Coronary artery (tissue), 2 donors: ENCODE results near the gene PINLYP.

Experiments
- DNase-seq: peaks from one replicate; pipeline ENCODE4 v3.0.0-alpha.2; 2017; ENCODE audit warnings: low spot score
- H3K27ac ChIP-seq, 2 donors: fragments of 200-600 bp; sonication (generic); one replicate each; pipeline ENCODE4 v1.5.1; 2016 to 2019
- H3K4me3 ChIP-seq: fragments of 200-600 bp; sonication (generic); 2 replicates; pipeline ENCODE4 v1.5.1; 2016; ENCODE audit warnings: mild to moderate bottlenecking, moderate library complexity
- TF ChIP-seq, protein P1 (sequence below): fragments of 200-600 bp; sonication (generic); IDR thresholded peaks from one replicate; pipeline ENCODE4 v1.5.1; 2019; ENCODE audit warnings: antibody characterized with exemption

The PINLYP gene

GRCh38 chr19:43618921-43619261 lies 43.3 kb downstream of the PINLYP start:
- Histone ChIP-seq H3K27ac (peak overlapping the region; percentile 78 to 96), H3K4me3 (peak overlapping the region; percentile 88)
- TF ChIP-seq, protein P1, sequence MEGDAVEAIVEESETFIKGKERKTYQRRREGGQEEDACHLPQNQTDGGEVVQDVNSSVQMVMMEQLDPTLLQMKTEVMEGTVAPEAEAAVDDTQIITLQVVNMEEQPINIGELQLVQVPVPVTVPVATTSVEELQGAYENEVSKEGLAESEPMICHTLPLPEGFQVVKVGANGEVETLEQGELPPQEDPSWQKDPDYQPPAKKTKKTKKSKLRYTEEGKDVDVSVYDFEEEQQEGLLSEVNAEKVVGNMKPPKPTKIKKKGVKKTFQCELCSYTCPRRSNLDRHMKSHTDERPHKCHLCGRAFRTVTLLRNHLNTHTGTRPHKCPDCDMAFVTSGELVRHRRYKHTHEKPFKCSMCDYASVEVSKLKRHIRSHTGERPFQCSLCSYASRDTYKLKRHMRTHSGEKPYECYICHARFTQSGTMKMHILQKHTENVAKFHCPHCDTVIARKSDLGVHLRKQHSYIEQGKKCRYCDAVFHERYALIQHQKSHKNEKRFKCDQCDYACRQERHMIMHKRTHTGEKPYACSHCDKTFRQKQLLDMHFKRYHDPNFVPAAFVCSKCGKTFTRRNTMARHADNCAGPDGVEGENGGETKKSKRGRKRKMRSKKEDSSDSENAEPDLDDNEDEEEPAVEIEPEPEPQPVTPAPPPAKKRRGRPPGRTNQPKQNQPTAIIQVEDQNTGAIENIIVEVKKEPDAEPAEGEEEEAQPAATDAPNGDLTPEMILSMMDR, result no peak
- no peak for DNase-seq

- peak; percentile 91 for DNase-seq
- TF ChIP-seq, protein P1, result no peak
- peak within 1 kb of the TSS; percentile 78 to 96 for H3K27ac ChIP-seq
These were observed 43.9 kb downstream of the PINLYP start, which contains the start of gene ZNF428 for GRCh38 chr19:43619262-43620060. TSS of gene ZNF428 (minus strand) at chr19:43619629. CDS start at chr19:43614304, 5,325 bp downstream.

DNA sequence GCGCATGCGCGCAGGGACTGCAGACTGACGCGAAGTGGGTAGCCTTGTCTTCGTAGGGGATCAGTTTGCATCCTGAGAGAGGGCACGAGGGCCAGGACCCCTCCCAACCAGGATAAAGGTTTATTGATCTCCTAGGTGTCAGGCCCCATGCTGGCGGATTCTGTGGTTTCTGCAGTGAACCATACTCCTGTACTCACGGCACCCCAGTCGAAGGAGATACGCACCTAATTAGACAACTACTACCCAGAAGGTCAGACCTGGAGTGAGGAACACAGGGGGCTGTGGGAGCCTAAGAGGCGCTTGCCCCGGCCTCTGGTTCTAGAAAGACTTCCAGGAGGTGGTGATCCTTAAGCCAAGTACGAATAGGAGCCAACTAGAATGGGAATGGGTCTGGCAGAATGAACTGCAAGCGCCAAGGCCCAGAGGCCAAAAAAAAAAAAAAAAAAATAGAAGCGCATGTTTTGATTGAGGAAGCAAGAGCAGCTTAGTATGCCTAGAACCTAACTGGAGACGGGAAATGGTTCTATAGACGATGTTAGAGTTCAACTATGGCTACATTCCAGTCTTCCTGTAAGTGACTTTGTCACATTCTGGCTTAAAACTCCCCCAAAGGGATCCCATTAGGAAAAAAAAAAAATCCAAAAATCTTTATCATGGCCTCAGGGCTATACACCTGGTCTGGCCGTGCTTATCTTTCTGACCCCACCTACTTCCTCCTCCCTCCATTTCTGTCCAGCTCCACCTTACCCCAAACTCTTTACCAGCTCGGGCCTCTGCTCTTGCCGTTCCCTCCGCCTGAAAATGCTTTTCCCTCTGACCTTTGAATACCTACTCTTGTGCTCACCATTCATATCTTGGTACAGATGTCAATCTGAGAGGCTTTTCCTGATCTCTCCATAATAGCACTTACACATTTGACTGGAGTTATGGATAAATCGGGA lies 44.7 kb downstream of the PINLYP start:
- TF ChIP-seq, protein P1, result no peak
- Histone ChIP-seq H3K27ac (peak overlapping the region; percentile 78 to 96), H3K4me3 (peak overlapping the region; percentile 88)
- DNase-seq, result no peak

More at GRCh38 chr19:43619262-43620060, 43.9 kb downstream of the PINLYP start, which contains the start of gene ZNF428:
- H3K4me3 ChIP-seq, result peak within 1 kb of the TSS; percentile 88

GRCh38 chr19:43622070-43622469 lies 46.5 kb downstream of the PINLYP start:
- no peak for DNase-seq
- Histone ChIP-seq H3K4me3 (no peak overlapping the region), H3K27ac (no peak overlapping the region)
- TF ChIP-seq, protein P1, result no peak

DNA sequence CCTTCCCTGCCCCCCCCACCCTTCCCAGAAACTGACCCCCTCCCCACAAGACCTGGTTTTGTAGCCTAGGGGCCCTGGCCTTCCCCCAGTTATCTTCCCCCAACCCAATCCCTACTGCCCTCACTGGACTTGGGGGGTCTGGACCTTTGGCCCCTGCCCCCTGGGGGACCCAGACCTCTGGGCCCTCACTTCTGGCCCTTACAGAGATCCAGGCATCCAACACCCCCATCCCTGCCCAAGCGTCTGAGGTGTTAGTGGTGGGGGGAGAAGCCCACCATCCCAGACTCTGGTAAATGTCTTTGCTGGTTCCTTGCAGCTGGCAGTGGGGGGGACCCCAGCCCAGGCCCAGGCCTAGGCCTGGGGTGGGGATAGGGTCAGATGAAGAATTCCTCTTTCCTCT lies 47.4 kb downstream of the PINLYP start:
- Histone ChIP-seq H3K4me3 (no peak overlapping the region), H3K27ac (no peak overlapping the region)
- TF ChIP-seq, protein P1, result no peak
- no peak for DNase-seq

- DNase-seq, result no peak
- Histone ChIP-seq H3K4me3 (no peak overlapping the region), H3K27ac (no peak overlapping the region)
- TF ChIP-seq, protein P1, result no peak
These were observed 48.5 kb downstream of the PINLYP start for GRCh38 chr19:43623889-43624670.
